ENCODE results near the gene MYL5.

GRCh38 chr4:710916-711315 lies 36.6 kb downstream of the MYL5 start:
- TF ChIP-seq POLR2A (IDR thresholded peaks at IDR 0.05; ENCODE audit: low read depth, low read length) (no peak), TAF1 (IDR thresholded peaks at IDR 0.05; ENCODE audit: borderline replicate concordance, low read depth, low read length) (no peak)

Measured in GM12892 (cell line).